Peyer's patch (tissue), 4 donors: Measurements from ENCODE around the gene SPATA16.

Experiments
- POLR2A ChIP-seq, 2 donors: fragments of 450-650 bp; IDR thresholded peaks; one replicate each; pipeline ENCODE4 v1.5.1; 2017; ENCODE audit warnings: antibody characterized with exemption in 2 of 2, mild to moderate bottlenecking in 2 of 2, moderate library complexity in 2 of 2
- TF ChIP-seq, protein P1 (sequence below), 6 experiments: fragments of 450-650 bp in 4 of 6; fragments of 200-600 bp in 2 of 6; sonication (generic) in 1 of 6; IDR thresholded peaks; one replicate each; pipeline ENCODE4 v1.5.1; 2017 to 2019; ENCODE audit warnings: antibody characterized with exemption in 6 of 6, mild to moderate bottlenecking in 3 of 6, moderate library complexity in 1 of 6

DNA sequence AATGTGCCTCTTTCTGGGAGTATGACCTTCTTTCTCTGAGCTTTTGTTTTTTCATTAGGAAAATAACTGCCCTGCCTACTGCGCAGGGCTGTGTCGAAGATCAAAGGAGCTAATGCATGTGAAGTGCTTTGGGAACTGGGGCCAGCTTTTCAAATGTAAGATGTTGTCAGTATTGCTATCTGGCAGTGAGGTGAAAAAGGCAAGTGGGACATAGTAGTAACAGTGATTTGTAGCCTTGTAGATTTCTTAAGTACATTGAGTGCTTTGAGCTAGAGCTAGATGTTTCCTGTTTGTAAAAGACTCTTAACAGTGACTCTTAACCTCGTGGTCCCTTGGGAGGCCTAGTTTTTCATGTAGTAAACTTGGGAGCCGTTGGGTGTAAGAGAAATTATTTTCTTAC is 264.0 kb downstream of the SPATA16 start:
- TF ChIP-seq, protein P1, sequence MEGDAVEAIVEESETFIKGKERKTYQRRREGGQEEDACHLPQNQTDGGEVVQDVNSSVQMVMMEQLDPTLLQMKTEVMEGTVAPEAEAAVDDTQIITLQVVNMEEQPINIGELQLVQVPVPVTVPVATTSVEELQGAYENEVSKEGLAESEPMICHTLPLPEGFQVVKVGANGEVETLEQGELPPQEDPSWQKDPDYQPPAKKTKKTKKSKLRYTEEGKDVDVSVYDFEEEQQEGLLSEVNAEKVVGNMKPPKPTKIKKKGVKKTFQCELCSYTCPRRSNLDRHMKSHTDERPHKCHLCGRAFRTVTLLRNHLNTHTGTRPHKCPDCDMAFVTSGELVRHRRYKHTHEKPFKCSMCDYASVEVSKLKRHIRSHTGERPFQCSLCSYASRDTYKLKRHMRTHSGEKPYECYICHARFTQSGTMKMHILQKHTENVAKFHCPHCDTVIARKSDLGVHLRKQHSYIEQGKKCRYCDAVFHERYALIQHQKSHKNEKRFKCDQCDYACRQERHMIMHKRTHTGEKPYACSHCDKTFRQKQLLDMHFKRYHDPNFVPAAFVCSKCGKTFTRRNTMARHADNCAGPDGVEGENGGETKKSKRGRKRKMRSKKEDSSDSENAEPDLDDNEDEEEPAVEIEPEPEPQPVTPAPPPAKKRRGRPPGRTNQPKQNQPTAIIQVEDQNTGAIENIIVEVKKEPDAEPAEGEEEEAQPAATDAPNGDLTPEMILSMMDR (IDR thresholded peaks at IDR 0.05) = no peak
- no peak for TF ChIP-seq POLR2A (IDR thresholded peaks at IDR 0.05)
